OCI-LY3 (cell line): ENCODE data around the gene UMPS.

Experiments
- H2AFZ ChIP-seq: fragments of 200-600, 300-600 bp; shearing (Covaris generic); 2 replicates; pipeline ENCODE4 v1.6.0; 2014; ENCODE audit warnings: antibody characterized with exemption, low read depth, low read length
- H3K27ac ChIP-seq: fragments of 200-600, 300-600 bp; sonication (generic); 2 replicates; pipeline ENCODE4 v1.5.1; 2014; ENCODE audit warnings: mild to moderate bottlenecking, low read length, moderate library complexity, mixed read lengths
- H3K27me3 ChIP-seq: fragments of 200-600, 300-600 bp; sonication (generic); 2 replicates; pipeline ENCODE4 v1.6.1; 2014; ENCODE audit warnings: low read depth, low read length, mixed read lengths
- H3K36me3 ChIP-seq: fragments of 200-600, 300-600 bp; sonication (generic); replicated peaks from 2 replicates; pipeline ENCODE3; 2014; ENCODE audit warnings: low read depth, low read length, mixed read lengths
- H3K4me1 ChIP-seq: fragments of 300-600, 200-600 bp; sonication (generic); 2 replicates; pipeline ENCODE4 v1.6.1; 2014; ENCODE audit warnings: low read length, mixed read lengths
- H3K4me2 ChIP-seq: fragments of 200-600, 300-600 bp; sonication (generic); 2 replicates; pipeline ENCODE4 v1.6.1; 2014; ENCODE audit warnings: low read length, mixed read lengths
- H3K4me3 ChIP-seq: fragments of 300-600, 200-600 bp; sonication (generic); 2 replicates; pipeline ENCODE4 v1.5.1; 2014; ENCODE audit warnings: antibody characterized with exemption, mild to moderate bottlenecking, low read length, moderate library complexity
- H3K79me2 ChIP-seq: fragments of 300-600, 200-600 bp; shearing (Covaris generic); 2 replicates; pipeline ENCODE4 v1.6.1; 2014; ENCODE audit warnings: mild to moderate bottlenecking, low read length, mixed read lengths
- H3K9ac ChIP-seq: fragments of 300-600, 200-600 bp; shearing (Covaris generic); 2 replicates; pipeline ENCODE4 v1.6.0; 2014; ENCODE audit warnings: mild to moderate bottlenecking, low read length, moderate library complexity
- H3K9me3 ChIP-seq: fragments of 200-600, 300-600 bp; shearing (Covaris generic); 2 replicates; pipeline ENCODE4 v1.6.1; 2014; ENCODE audit warnings: low read length, mixed read lengths; ENCODE audit not compliant: insufficient read depth
- H4K20me1 ChIP-seq: fragments of 200-600, 300-600 bp; sonication (generic); 2 replicates; pipeline ENCODE4 v1.6.1; 2016; ENCODE audit warnings: low read length, mixed read lengths; ENCODE audit not compliant: insufficient read depth
- EZH2phosphoT487 ChIP-seq: fragments of 200-600 bp; shearing (Covaris generic); IDR thresholded peaks from 2 replicates; pipeline ENCODE4 v1.6.1; 2018; ENCODE audit warnings: antibody characterized with exemption, mixed run types, low read depth
- TF ChIP-seq, protein P1 (sequence below): fragments of 200-600, 300-600 bp; sonication (generic); IDR thresholded peaks from 2 replicates; pipeline ENCODE4 v1.5.1; 2014; ENCODE audit warnings: antibody characterized with exemption, low read length, low read depth

Gene UMPS

DNA sequence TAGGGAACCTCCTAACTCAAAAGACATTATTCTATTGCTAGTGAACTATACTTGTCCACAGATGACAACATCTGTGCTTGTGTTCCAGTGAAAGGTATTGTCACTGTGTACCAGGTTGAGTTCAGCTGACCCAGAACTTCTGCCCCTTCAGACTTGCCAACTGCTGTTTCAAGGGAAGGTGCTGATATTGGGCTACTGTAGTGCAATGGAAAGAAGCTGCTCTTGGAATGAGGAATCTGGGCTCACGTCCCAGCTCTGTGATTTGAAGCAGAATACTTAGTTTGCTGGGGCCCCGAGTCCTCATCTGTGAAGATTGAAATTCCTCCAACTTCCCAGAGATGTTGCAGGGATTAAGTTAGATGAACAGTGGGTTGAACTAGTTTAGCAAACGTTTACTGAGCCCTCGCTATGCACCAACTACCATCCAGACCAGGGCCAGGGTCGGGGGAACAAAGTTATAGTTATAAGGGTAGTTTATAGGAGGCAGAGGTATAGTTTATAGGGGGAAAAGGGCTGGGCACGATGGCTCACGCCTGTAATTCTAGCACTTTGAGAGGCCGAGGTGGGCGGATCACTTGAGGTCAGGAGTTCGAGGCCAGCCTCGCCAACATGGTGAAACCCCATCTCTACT, 15.9 kb upstream of the UMPS start:
- Histone ChIP-seq H3K36me3 (no peaks in the 10 kb centered on the region), H3K4me3 (no peak overlapping the region), H3K4me1 (no peaks in the 10 kb centered on the region), H3K4me2 (no peak overlapping the region), H3K27me3 (peaks cover 28% of the 10 kb centered on the region; the same call in 1 of the 2 replicates), H3K79me2 (no peaks in the 10 kb centered on the region), H2AFZ (no peak overlapping the region), H3K27ac (no peak overlapping the region), H4K20me1 (no peaks in the 10 kb centered on the region), H3K9ac (no peak overlapping the region), H3K9me3 (no peaks in the 10 kb centered on the region)
- TF ChIP-seq, protein P1, sequence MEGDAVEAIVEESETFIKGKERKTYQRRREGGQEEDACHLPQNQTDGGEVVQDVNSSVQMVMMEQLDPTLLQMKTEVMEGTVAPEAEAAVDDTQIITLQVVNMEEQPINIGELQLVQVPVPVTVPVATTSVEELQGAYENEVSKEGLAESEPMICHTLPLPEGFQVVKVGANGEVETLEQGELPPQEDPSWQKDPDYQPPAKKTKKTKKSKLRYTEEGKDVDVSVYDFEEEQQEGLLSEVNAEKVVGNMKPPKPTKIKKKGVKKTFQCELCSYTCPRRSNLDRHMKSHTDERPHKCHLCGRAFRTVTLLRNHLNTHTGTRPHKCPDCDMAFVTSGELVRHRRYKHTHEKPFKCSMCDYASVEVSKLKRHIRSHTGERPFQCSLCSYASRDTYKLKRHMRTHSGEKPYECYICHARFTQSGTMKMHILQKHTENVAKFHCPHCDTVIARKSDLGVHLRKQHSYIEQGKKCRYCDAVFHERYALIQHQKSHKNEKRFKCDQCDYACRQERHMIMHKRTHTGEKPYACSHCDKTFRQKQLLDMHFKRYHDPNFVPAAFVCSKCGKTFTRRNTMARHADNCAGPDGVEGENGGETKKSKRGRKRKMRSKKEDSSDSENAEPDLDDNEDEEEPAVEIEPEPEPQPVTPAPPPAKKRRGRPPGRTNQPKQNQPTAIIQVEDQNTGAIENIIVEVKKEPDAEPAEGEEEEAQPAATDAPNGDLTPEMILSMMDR = no peak
- TF ChIP-seq EZH2phosphoT487 = no peak

DNA sequence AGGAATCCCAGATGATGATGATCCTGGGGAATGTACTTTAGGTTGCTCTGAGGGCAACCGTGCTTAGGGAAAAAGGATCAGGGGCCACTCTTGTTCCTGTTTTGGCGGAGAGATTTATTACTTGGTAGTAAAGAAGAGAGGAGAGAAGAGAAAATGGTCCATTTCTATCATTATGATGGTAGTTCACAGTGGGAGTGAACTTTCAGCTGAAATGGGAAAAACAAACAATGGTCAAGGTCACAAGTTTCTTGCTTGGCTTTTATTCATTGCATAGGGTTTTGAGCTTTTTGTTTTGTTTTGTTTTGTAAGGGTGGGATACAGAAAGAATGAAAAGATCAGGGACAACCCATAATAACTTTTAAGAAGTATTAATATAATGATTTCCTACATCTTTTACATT, 7.7 kb upstream of the UMPS start:
- Histone ChIP-seq H3K27me3 (peaks cover 26% of the 10 kb centered on the region), H3K4me1 (no peaks in the 10 kb centered on the region), H3K9ac (no peak overlapping the region), H3K79me2 (no peaks in the 10 kb centered on the region), H3K4me2 (no peak overlapping the region), H3K9me3 (no peaks in the 10 kb centered on the region), H2AFZ (no peak overlapping the region), H3K4me3 (no peak overlapping the region), H3K36me3 (no peaks in the 10 kb centered on the region), H3K27ac (no peak overlapping the region), H4K20me1 (no peaks in the 10 kb centered on the region)
- TF ChIP-seq, protein P1 = no peak
- TF ChIP-seq EZH2phosphoT487 = no peak

DNA sequence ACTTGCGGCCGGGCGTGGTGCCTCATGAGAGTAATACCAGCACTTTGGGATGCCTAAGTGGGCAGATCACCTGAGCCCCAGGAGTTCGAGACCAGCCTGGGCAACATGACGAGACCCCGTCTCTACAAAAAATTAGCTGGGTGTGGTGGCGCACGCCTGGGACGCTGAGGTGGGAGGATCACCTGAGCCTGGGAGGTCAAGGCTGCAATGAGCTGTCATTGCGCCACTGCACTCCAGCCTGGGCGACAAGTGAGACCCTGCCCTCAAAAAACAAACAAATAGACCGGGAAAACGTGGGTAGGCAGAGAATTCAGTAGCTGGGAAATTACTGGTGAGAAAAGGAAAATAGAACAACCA, 667 bp downstream of the UMPS start:
- H3K27me3 ChIP-seq = peaks cover under 1% of the 10 kb centered on the region; the same call in 1 of the 2 replicates
- H3K27ac ChIP-seq = 0 out of 2 replicates have a peak overlapping the region, but pooled peaks have one; percentile 43
- peak overlapping the region; percentile 90 for H3K9ac ChIP-seq
- no peak for TF ChIP-seq EZH2phosphoT487
- TF ChIP-seq, protein P1 = no peak
- H3K4me3 ChIP-seq = peak overlapping the region; percentile 90
- peak overlapping the region; percentile 87 for H3K4me2 ChIP-seq
- H3K36me3 ChIP-seq = peaks cover 21% of the 10 kb centered on the region
- H3K79me2 ChIP-seq = peaks cover 55% of the 10 kb centered on the region
- H3K4me1 ChIP-seq = peaks cover 17% of the 10 kb centered on the region
- no peaks in the 10 kb centered on the region for H4K20me1 ChIP-seq
- peak overlapping the region; percentile 55; the same call in 1 of the 2 replicates for H2AFZ ChIP-seq
- no peaks in the 10 kb centered on the region for H3K9me3 ChIP-seq

DNA sequence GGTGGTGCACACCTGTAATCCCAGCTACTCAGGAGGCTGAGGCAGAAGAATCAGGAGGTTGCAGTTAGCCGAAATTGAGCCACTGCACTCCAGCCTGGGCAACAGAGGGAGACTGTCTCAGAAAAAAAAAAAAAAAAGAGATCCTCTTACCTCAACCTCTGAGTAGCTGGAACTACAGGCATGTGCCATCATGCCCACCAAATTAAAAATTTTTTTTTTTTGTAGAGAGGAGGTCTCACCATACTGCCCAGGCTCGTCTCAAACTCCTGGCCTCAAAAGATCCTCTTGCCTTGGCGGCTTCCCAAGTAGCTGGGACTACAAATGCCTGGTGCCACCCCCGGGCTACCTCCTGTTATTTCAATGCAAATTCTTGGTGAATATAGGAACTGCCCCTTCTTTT, 1.5 kb downstream of the UMPS start:
- Histone ChIP-seq H3K27ac (no peak overlapping the region), H3K27me3 (no peaks in the 10 kb centered on the region), H3K9ac (no peak overlapping the region), H3K9me3 (no peaks in the 10 kb centered on the region), H4K20me1 (no peaks in the 10 kb centered on the region), H3K79me2 (peaks cover 59% of the 10 kb centered on the region), H2AFZ (no peak overlapping the region), H3K4me2 (peak overlapping the region; percentile 87; the same call in 1 of the 2 replicates), H3K4me1 (peaks cover 17% of the 10 kb centered on the region), H3K36me3 (peaks cover 21% of the 10 kb centered on the region), H3K4me3 (no peak overlapping the region)
- TF ChIP-seq, protein P1 = no peak
- no peak for TF ChIP-seq EZH2phosphoT487
